ENCODE measurements around the gene SPIRE2. TPM values are rescaled to one million over a fixed set of nuclear protein-coding genes. Genes with fewer than 3 reads are reported as not detected.
"Not testable (repeated sequence)": the region's sequence is repeated elsewhere in the genome, so short reads cannot be mapped to it uniquely, and the experiment has no call there.

Gene SPIRE2
- total RNA-seq, 1 donor from 2014 or later: 41.6 TPM

DNA sequence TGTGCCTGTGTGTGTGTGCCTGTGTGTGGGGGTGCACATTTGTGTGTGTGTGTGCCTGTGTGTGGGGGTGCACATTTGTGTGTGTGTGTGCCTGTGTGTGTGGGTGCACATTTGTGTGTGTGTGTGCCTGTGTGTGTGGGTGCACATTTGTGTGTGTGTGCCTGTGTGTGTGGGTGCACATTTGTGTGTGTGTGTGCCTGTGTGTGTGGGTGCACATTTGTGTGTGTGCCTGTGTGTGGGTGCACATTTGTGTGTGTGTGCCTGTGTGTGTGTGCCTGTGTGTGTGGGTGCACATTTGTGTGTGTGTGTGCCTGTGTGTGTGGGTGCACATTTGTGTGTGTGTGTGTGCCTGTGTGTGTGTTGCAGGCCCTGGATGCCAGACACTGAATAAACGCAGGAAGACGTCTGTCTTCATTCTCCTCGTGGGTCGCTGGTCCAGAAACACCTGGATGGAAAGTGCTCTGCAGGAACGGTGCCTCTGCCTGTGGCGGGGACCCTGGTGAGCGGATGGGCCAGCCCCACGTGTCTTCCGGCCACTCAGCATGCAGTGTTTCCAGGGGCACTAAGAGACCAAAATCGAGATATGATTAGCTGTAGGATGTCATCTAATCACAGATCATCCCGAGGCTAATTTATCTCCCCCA lies 86.5 kb downstream of the SPIRE2 start:
- DNase-seq (ENCODE audit: low spot score): not testable (repeated sequence)

DNA sequence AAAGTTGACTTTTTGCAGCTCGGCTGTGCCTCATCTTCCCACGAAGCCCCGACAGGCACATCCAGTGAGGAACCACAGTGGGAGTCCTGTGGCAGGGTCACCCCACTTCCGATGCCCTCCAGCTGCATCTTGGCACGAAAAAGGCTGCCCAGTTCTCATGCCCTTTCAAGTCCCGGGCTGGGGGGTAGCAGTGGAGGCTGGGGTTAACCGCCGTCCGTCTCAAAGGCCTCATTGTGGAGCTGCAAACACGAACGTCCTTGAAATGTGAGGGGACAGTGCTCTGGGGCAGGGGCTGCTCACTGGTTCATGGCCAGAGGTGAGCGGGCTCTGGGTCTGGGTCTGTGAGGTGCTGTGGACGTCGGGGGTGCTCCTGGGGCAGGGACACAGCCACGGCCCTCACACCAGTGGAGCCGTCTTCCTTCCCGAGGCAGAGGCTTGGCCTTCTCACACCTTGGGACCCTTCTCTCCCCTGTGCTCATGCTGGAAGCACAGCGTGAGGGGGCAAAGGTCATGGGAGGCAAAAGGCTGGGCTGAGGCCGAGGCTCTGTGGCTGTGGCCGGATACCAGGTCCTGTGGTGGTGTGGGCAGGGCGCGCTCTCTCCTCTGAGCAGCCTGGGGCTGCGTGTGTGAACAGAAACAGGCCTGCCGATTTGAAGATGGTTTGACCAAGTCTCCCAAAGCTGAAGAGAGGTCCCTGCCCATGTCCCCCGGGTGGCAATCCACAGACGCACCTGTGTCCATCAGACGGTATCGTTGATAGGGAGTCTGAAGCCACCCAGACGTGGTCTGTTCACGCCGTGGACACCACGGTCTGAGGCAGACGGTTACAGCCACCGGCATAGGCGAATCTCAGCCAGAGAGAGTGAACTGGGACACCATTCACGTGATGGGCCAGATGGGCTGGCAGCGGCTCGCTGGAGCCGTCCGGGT lies 87.3 kb downstream of the SPIRE2 start:
- no peak for DNase-seq (ENCODE audit: low spot score)

DNA sequence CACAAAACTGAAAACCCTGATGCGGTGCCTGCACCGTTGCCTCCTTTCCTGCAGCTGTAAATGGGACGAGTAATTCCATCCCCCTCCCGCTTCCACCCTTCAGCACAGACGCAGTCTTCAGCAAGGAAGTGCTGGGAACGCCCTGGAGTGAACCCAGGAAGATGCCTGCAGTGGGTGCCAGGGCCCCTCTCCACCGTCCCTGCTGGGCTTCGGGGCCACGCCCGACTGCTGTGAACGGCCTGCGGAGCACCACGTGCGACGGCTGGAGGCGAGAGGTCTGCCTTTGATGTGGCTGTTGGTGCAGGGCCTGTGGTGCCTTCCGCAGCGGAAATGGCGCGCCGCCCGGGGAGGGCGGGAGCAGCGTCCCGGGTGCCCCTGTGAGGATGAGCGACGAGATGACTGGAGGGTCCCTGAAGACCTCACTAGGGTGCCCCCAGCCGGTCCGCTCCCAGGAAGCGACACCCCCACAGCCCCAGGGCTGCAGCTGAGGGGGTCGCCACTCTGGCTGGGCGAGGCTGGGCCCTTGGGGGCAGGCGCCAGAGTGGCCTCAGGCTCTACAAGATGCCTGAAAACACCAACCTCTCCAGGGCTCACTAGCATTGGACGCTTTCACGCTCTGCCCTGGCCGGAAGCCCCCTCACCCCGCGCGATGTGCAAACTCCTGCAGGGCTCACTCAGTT lies 89.6 kb downstream of the SPIRE2 start:
- DNase-seq (ENCODE audit: low spot score): peak; percentile 85

DNA sequence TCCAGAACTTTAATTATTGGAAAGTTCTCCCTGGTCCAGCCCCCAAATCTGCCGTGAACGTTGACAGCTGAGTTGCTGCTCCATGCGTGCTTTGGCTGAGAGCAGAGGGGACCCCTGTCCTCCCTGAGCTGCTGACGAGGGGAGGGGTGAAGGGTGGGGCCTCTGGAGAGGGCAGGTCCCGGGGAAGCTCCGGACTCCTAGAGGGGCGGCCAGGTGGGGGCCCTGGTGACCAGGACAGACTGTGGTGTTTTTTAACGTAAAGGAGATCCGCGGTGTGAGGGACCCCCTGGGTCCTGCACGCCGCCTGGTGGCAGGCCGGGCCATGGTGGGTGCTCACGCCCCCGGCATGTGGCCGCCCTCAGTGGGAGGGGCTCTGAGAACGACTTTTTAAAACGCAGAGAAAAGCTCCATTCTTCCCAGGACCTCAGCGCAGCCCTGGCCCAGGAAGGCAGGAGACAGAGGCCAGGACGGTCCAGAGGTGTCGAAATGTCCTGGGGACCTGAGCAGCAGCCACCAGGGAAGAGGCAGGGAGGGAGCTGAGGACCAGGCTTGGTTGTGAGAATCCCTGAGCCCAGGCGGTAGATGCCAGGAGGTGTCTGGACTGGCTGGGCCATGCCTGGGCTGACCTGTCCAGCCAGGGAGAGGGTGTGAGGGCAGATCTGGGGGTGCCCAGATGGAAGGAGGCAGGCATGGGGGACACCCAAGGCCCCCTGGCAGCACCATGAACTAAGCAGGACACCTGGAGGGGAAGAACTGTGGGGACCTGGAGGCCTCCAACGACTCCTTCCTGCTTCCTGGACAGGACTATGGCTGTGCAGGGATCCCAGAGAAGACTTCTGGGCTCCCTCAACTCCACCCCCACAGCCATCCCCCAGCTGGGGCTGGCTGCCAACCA lies 90.4 kb downstream of the SPIRE2 start, which contains the start of gene MC1R:
Gene MC1R, plus strand, starts transcription at position 410 of the 895 bp plus-strand sequence. Its CDS starts 397 bp downstream, at position 807.
- no peak for DNase-seq (ENCODE audit: low spot score)

DNA sequence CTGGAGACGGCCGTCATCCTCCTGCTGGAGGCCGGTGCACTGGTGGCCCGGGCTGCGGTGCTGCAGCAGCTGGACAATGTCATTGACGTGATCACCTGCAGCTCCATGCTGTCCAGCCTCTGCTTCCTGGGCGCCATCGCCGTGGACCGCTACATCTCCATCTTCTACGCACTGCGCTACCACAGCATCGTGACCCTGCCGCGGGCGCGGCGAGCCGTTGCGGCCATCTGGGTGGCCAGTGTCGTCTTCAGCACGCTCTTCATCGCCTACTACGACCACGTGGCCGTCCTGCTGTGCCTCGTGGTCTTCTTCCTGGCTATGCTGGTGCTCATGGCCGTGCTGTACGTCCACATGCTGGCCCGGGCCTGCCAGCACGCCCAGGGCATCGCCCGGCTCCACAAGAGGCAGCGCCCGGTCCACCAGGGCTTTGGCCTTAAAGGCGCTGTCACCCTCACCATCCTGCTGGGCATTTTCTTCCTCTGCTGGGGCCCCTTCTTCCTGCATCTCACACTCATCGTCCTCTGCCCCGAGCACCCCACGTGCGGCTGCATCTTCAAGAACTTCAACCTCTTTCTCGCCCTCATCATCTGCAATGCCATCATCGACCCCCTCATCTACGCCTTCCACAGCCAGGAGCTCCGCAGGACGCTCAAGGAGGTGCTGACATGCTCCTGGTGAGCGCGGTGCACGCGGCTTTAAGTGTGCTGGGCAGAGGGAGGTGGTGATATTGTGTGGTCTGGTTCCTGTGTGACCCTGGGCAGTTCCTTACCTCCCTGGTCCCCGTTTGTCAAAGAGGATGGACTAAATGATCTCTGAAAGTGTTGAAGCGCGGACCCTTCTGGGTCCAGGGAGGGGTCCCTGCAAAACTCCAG lies 91.5 kb downstream of the SPIRE2 start:
- no peak for DNase-seq (ENCODE audit: low spot score)

DNA sequence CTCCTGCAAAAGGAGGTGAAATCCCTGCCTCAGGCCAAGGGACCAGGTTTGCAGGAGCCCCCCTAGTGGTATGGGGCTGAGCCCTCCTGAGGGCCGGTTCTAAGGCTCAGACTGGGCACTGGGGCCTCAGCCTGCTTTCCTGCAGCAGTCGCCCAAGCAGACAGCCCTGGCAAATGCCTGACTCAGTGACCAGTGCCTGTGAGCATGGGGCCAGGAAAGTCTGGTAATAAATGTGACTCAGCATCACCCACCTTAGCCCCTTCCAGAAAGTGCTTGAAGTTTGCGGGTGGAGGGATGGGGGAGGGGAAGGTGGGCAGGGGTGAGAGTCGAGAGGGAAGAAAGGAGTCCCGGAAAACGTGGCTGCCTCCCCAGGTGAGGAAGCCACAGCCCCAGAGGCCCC lies 92.4 kb downstream of the SPIRE2 start:
- DNase-seq (ENCODE audit: low spot score): no peak

Other genes with a start within 250 kb of the SPIRE2 start
- gene DPEP1, start 214.8 kb upstream of the SPIRE2 start, total RNA-seq: 0.75 TPM
- 84.7 TPM for gene CHMP1A, start 170.8 kb upstream of the SPIRE2 start, total RNA-seq
- 7.4 TPM for gene SPATA33, start 170.6 kb upstream of the SPIRE2 start, total RNA-seq
- gene CDK10, start 141.8 kb upstream of the SPIRE2 start, total RNA-seq: 89.8 TPM
- gene SPATA2L, start 126.8 kb upstream of the SPIRE2 start, total RNA-seq: 7.7 TPM
- gene VPS9D1, start 107.6 kb upstream of the SPIRE2 start, total RNA-seq: 17.7 TPM
- 44.1 TPM for gene ZNF276, start 106.9 kb upstream of the SPIRE2 start, total RNA-seq
- gene FANCA, start 11.8 kb upstream of the SPIRE2 start, total RNA-seq: 8.1 TPM
- 224 TPM for gene TCF25, start 45.1 kb downstream of the SPIRE2 start, total RNA-seq
- gene MC1R, start 90.4 kb downstream of the SPIRE2 start, total RNA-seq: 12.3 TPM
- 4.1 TPM for gene TUBB3, start 94.9 kb downstream of the SPIRE2 start, total RNA-seq
- gene DEF8, start 120.3 kb downstream of the SPIRE2 start, total RNA-seq: 45.9 TPM
- gene DBNDD1, start 191.0 kb downstream of the SPIRE2 start, total RNA-seq: 3.0 TPM
- not detected for gene PRDM7, start 248.9 kb downstream of the SPIRE2 start, total RNA-seq